ENCODE measurements around the gene CACNA1H. TPM values are rescaled to one million over a fixed set of nuclear protein-coding genes. Genes with fewer than 3 reads are reported as not detected.
"Not testable (repeated sequence)": the region's sequence is repeated elsewhere in the genome, so short reads cannot be mapped to it uniquely, and the experiment has no call there.

The CACNA1H gene
- total and polyA plus RNA-seq, 2 of the 4 experiments (the other 2 are of a cell fraction) = 1.6 to 5.8 TPM

DNA sequence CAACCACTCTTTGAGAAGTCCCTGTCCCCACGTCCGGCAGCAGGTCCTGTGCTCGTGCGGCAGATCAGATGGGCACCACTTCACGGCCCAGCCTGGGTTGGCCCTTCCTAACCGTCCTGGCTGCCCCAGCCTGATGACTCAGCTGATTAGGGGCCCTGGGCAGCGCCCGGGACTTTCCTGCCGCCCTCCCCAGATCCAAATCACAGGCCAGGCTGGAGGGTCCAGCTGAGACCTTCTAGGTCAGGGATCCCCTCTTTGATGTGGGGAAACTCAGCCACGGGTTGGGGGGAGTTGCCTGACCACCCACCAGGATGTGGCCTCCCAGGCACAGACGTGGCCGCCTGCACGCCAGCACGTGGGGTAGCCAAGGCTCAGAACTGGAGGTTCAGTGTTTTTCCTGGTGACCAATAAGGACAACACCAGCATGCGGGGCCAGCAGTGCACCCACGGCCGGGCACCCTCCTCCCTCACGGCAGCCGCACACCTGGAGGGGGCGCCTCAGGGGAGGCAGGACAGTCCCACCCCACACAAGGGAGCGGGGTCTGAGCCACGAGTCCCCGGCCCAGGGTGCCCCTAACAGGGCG lies 72.9 kb downstream of the CACNA1H start:
- H3K27me3 ChIP-seq (ENCODE audit: control insufficient read depth, insufficient read depth, low read length); H2BK120ac ChIP-seq (ENCODE audit: low read depth, low read length); H3K4me1 ChIP-seq (ENCODE audit: control insufficient read depth, insufficient read depth, low read length); H3K18ac ChIP-seq (ENCODE audit: low read depth, low read length); H2BK15ac ChIP-seq (ENCODE audit: low read depth, low read length); H3K4me2 ChIP-seq (ENCODE audit: low read depth, low read length); H2AK9ac ChIP-seq (replicated peaks; ENCODE audit: low read depth, low read length, poor library complexity); H2AK5ac ChIP-seq (ENCODE audit: low read depth, low read length); H2BK20ac ChIP-seq (ENCODE audit: low read depth, low read length); BruUV-seq (replicated peaks); H4K8ac ChIP-seq (ENCODE audit: low read depth in 2 of 2, low read length in 2 of 2); H3K9ac ChIP-seq (ENCODE audit: low read depth, low read length); H3K56ac ChIP-seq (ENCODE audit: extremely low read depth, insufficient read depth, low read length); H3K27ac ChIP-seq (ENCODE audit: insufficient read depth, low read length); H3K9me1 ChIP-seq (ENCODE audit: insufficient read depth, low read length); POLR2A ChIA-PET (ENCODE audit: unreplicated experiment); H2BK5ac ChIP-seq (ENCODE audit: low read depth, low read length, poor library complexity, severe bottlenecking); H3K36me3 ChIP-seq (ENCODE audit: control insufficient read depth, insufficient read depth, low read length); H3K14ac ChIP-seq (replicated peaks; ENCODE audit: low read depth, low read length); H2AFZ ChIP-seq (replicated peaks; ENCODE audit: low read length, poor library complexity); H3K4me3 ChIP-seq (ENCODE audit: insufficient read depth, low read depth, low read length); in situ Hi-C loops (cut with MboI; ENCODE audit: low sequenced_read_pairs); H4K20me1 ChIP-seq (ENCODE audit: insufficient read depth, low read length); H3K4ac ChIP-seq (ENCODE audit: low read depth, low read length); H3K79me1 ChIP-seq (ENCODE audit: low read depth in 1 of 2, low read length in 2 of 2); H3K23ac ChIP-seq (ENCODE audit: low read depth, low read length); dilution Hi-C loops (cut with HindIII; ENCODE audit: low sequenced_read_pairs, unreplicated experiment); H4K5ac ChIP-seq (ENCODE audit: low read depth, low read length); H4K91ac ChIP-seq (ENCODE audit: insufficient read depth, low read depth, low read length); DNase-seq; intact Hi-C loops (cut with micrococcal nuclease); H3K9me3 ChIP-seq (ENCODE audit: control insufficient read depth, insufficient read depth, low read length): not testable (repeated sequence)
- TF ChIP-seq MAFK (IDR thresholded peaks at IDR 0.05; ENCODE audit: low read depth, low read length) = 0 out of 2 replicates have a peak, but pooled peaks have one; percentile 3
- 0 out of 2 replicates have a peak, but pooled peaks have one; percentile 12 for TF ChIP-seq NFE2L2 (IDR thresholded peaks at IDR 0.05; ENCODE audit: low read depth, low read length)
- CTCF ChIA-PET = interaction anchor here (0.6 kb wide), 1 partner anchor 612 kb away, joined by 3 read pairs; no protein-coding TSS in a partner anchor
- peak; percentile 62 for ATAC-seq (ENCODE audit: low read depth)
- no CpG with 5 or more reads among the region's 24 CpGs for WGBS, 2 experiments (ENCODE audit: extremely low coverage in 2 of 2, insufficient read length in 1 of 2)

DNA sequence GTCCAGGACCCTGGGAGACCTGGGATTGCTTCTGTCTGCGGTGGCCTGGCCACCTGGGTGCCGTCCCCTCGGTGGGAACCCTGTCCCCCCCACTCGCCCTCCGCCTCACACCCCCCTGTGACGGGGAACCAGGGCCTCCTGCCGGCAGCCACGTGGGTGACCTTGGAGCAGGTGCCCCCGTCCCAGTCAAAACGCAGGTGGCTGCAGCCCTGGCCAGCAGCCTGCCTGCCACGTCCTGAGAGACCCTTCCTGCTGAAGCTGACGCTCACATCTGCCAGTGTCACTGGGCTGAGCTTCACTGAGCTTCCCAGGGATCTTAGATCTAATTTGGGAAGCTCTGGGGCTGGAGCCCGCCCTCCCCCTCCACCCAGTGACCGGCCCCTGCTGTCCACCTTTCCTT lies 73.8 kb downstream of the CACNA1H start:
- dilution Hi-C loops (cut with HindIII; ENCODE audit: low sequenced_read_pairs, unreplicated experiment); intact Hi-C loops (cut with micrococcal nuclease); H4K91ac ChIP-seq (ENCODE audit: insufficient read depth, low read depth, low read length); H3K9me3 ChIP-seq (ENCODE audit: control insufficient read depth, insufficient read depth, low read length); H2BK20ac ChIP-seq (ENCODE audit: low read depth, low read length); H3K23ac ChIP-seq (ENCODE audit: low read depth, low read length); DNase-seq; H2BK120ac ChIP-seq (ENCODE audit: low read depth, low read length); H2BK15ac ChIP-seq (ENCODE audit: low read depth, low read length); in situ Hi-C loops (cut with MboI; ENCODE audit: low sequenced_read_pairs); H2AK5ac ChIP-seq (ENCODE audit: low read depth, low read length); H3K9ac ChIP-seq (ENCODE audit: low read depth, low read length); H2AFZ ChIP-seq (replicated peaks; ENCODE audit: low read length, poor library complexity); H4K5ac ChIP-seq (ENCODE audit: low read depth, low read length); H3K4ac ChIP-seq (ENCODE audit: low read depth, low read length); ATAC-seq (ENCODE audit: low read depth); H3K4me1 ChIP-seq (ENCODE audit: control insufficient read depth, insufficient read depth, low read length); H2AK9ac ChIP-seq (replicated peaks; ENCODE audit: low read depth, low read length, poor library complexity); H3K4me2 ChIP-seq (ENCODE audit: low read depth, low read length); CTCF ChIA-PET; BruUV-seq (replicated peaks); H3K79me1 ChIP-seq (ENCODE audit: low read depth in 1 of 2, low read length in 2 of 2); H4K8ac ChIP-seq (ENCODE audit: low read depth in 2 of 2, low read length in 2 of 2); H2BK5ac ChIP-seq (ENCODE audit: low read depth, low read length, poor library complexity, severe bottlenecking); H3K4me3 ChIP-seq (ENCODE audit: insufficient read depth, low read depth, low read length); H3K9me1 ChIP-seq (ENCODE audit: insufficient read depth, low read length); H4K20me1 ChIP-seq (ENCODE audit: insufficient read depth, low read length); H3K36me3 ChIP-seq (ENCODE audit: control insufficient read depth, insufficient read depth, low read length); H3K18ac ChIP-seq (ENCODE audit: low read depth, low read length); H3K14ac ChIP-seq (replicated peaks; ENCODE audit: low read depth, low read length); H3K56ac ChIP-seq (ENCODE audit: extremely low read depth, insufficient read depth, low read length); H3K27me3 ChIP-seq (ENCODE audit: control insufficient read depth, insufficient read depth, low read length); POLR2A ChIA-PET (ENCODE audit: unreplicated experiment); H3K27ac ChIP-seq (ENCODE audit: insufficient read depth, low read length): not testable (repeated sequence)
- WGBS, 2 experiments (ENCODE audit: extremely low coverage in 2 of 2, insufficient read length in 1 of 2) = 50% methylated on average over 3 of the region's 14 CpGs; no CpG with 5 or more reads in 1 of the 2 experiments
